Fibroblast of pulmonary artery (primary cell): ENCODE data around the gene ZNF81.

Experiments
- DNase-seq: peaks from one replicate; pipeline ENCODE4 v3.0.0-alpha.2; 2010; ENCODE audit warnings: low read depth
- H3K4me3 ChIP-seq: replicated peaks from 2 replicates; pipeline ENCODE4 v1.5.1; 2011; ENCODE audit warnings: low read depth, mild to moderate bottlenecking, control low read depth, low read length, moderate library complexity
- CTCF ChIP-seq: IDR thresholded peaks from 2 replicates; pipeline ENCODE4 v1.5.1; 2011; ENCODE audit warnings: mild to moderate bottlenecking, control low read depth, low read length, inconsistent platforms; ENCODE audit errors: missing control alignments

Gene ZNF81

GRCh38 chrX:47864785-47865184, 28.1 kb downstream of the ZNF81 start:
- no peak overlapping the region for H3K4me3 ChIP-seq
- TF ChIP-seq CTCF: no peak
- peak; percentile 32 for DNase-seq

- TF ChIP-seq CTCF: no peak
- H3K4me3 ChIP-seq: no peak overlapping the region
- DNase-seq: no peak
These were observed 36.4 kb downstream of the ZNF81 start for GRCh38 chrX:47873123-47873522.

GRCh38 chrX:47877327-47877726, 40.6 kb downstream of the ZNF81 start:
- no peak for TF ChIP-seq CTCF
- no peak for DNase-seq
- H3K4me3 ChIP-seq: no peak overlapping the region

- H3K4me3 ChIP-seq: no peak overlapping the region
- no peak for DNase-seq
- no peak for TF ChIP-seq CTCF
These were observed 41.5 kb downstream of the ZNF81 start for GRCh38 chrX:47878198-47878597.

GRCh38 chrX:47879463-47879862, 42.8 kb downstream of the ZNF81 start:
- no peak for DNase-seq
- no peak overlapping the region for H3K4me3 ChIP-seq
- TF ChIP-seq CTCF: no peak

GRCh38 chrX:47880927-47881326, 44.2 kb downstream of the ZNF81 start:
- no peak overlapping the region for H3K4me3 ChIP-seq
- no peak for TF ChIP-seq CTCF
- no peak for DNase-seq

GRCh38 chrX:47885501-47885900, 48.8 kb downstream of the ZNF81 start:
- H3K4me3 ChIP-seq: no peak overlapping the region
- no peak for TF ChIP-seq CTCF
- DNase-seq: no peak
